RCC 7860 (cell line): ENCODE data around the gene NDN.
"Not testable (repeated sequence)": the region's sequence is repeated elsewhere in the genome, so short reads cannot be mapped to it uniquely, and the experiment has no call there.

Experiments used
- DNase-seq: peaks from one replicate; pipeline ENCODE4 v3.0.0-alpha.2; 2015; ENCODE audit warnings: low spot score
- FAIRE-seq: peaks from 2 replicates; lab custom pipeline; 2012; peaks lifted over from hg19 to GRCh38; lab: Jason Lieb, UNC

NDN gene

GRCh38 chr15:23687143-23687470 lies at the start of gene NDN:
Gene NDN, minus strand, starts transcription at chr15:23687305. Its CDS starts 88 bp downstream, at chr15:23687217.
- FAIRE-seq: no peak
- no peak for DNase-seq

- no peak for DNase-seq
- no peak for FAIRE-seq
Measured at GRCh38 chr15:23736033-23736673, 49.0 kb upstream of the NDN start.

GRCh38 chr15:23734862-23735261 lies 47.8 kb upstream of the NDN start:
- DNase-seq (no peak), FAIRE-seq (no peak)

GRCh38 chr15:23713874-23714656 lies 27.0 kb upstream of the NDN start:
- FAIRE-seq, DNase-seq: not testable (repeated sequence)

- no peak for FAIRE-seq
Measured at GRCh38 chr15:23708332-23708731, 21.2 kb upstream of the NDN start.

GRCh38 chr15:23695282-23695681 lies 8.2 kb upstream of the NDN start:
- FAIRE-seq: no peak
- no peak for DNase-seq

More at GRCh38 chr15:23708332-23708731, 21.2 kb upstream of the NDN start:
- DNase-seq: no peak

GRCh38 chr15:23694592-23694991 lies 7.5 kb upstream of the NDN start:
- no peak for DNase-seq
- FAIRE-seq: no peak

GRCh38 chr15:23690450-23690852 lies 3.3 kb upstream of the NDN start:
- FAIRE-seq (no peak), DNase-seq (no peak)

- FAIRE-seq (no peak), DNase-seq (no peak)
Measured at GRCh38 chr15:23690015-23690414, 2.9 kb upstream of the NDN start.

- FAIRE-seq (no peak), DNase-seq (no peak)
Measured at GRCh38 chr15:23686466-23687142, 501 bp downstream of the NDN start.

- DNase-seq (no peak), FAIRE-seq (no peak)
Measured at GRCh38 chr15:23671481-23671880, 15.6 kb downstream of the NDN start.

- FAIRE-seq: no peak
- DNase-seq: no peak
Measured at GRCh38 chr15:23670970-23671369, 16.1 kb downstream of the NDN start.

- FAIRE-seq (no peak), DNase-seq (no peak)
Measured at GRCh38 chr15:23663232-23663631, 23.9 kb downstream of the NDN start.

- no peak for FAIRE-seq
Measured at GRCh38 chr15:23648920-23649515, 38.1 kb downstream of the NDN start.

GRCh38 chr15:23647421-23648370 lies 39.4 kb downstream of the NDN start, which contains the start of gene MAGEL2:
Gene MAGEL2, minus strand, starts transcription at chr15:23647867. Its CDS starts 125 bp downstream, at chr15:23647742.
- FAIRE-seq (no peak), DNase-seq (no peak)

More at GRCh38 chr15:23648920-23649515, 38.1 kb downstream of the NDN start:
- no peak for DNase-seq

- FAIRE-seq (no peak), DNase-seq (no peak)
Measured at GRCh38 chr15:23647001-23647295, 40.2 kb downstream of the NDN start.

- no peak for FAIRE-seq
- no peak for DNase-seq
Measured at GRCh38 chr15:23646165-23647000, 40.7 kb downstream of the NDN start.

GRCh38 chr15:23645371-23646164 lies 41.5 kb downstream of the NDN start:
- no peak for FAIRE-seq
- DNase-seq: no peak

GRCh38 chr15:23644829-23645228 lies 42.3 kb downstream of the NDN start:
- FAIRE-seq (no peak), DNase-seq (no peak)
